Measurements from ENCODE around the gene GDPD4.

DNA sequence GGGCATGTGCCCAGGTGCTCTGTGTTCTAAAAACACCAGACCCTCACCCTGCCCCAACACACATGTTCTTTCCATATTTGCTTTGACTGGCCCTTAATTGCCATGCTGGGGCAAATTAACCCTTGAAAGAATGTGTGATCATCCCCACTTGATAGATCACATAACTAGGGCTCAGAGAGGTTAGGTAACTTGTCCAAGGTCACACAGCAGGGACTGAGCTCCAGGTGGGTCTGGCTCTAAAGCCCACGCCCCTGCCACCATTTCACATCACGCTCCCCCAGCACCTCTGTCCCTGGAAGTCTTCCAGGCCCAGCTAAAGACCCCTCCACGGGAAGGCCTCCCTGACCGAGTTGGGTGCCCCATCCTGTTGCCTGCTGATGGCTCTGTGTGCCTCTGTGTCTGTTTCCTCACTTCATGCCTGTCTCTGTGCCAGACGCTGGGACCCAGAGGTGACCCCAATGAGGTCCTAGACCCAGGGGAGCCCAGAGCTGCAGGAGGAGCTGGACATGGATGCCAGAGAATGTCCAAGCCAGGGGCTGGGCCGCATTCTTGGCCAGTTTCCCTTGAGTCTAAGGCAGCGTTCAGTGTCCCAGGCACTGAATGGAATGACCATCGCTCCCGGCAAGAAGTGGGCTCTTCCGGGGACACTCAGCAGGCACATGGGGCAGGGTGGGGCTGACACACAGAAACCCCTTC, 93.7 kb downstream of the GDPD4 start:
- TF ChIP-seq SMAD1 (IDR thresholded peaks at IDR 0.05; ENCODE audit: low read depth, partially characterized antibody) (no peak), NR2C2 (IDR thresholded peaks at IDR 0.05; ENCODE audit: borderline replicate concordance, control insufficient read depth, insufficient read length, low read depth) (no peak), LARP7 (IDR thresholded peaks at IDR 0.05) (no peak), TBL1XR1 (IDR thresholded peaks at IDR 0.05; ENCODE audit: low read depth, low read length) (no peak), POLR2A (IDR thresholded peaks at IDR 0.05; ENCODE audit: low read depth, low read length) (no peak), YY1 (IDR thresholded peaks at IDR 0.05; ENCODE audit: low read depth, low read length) (no peak), SUZ12 (IDR thresholded peaks at IDR 0.05; ENCODE audit: unreplicated experiment) (no peak), KDM1A (IDR thresholded peaks at IDR 0.05; ENCODE audit: borderline replicate concordance) (no peak)
- TF ChIP-seq, protein P1, sequence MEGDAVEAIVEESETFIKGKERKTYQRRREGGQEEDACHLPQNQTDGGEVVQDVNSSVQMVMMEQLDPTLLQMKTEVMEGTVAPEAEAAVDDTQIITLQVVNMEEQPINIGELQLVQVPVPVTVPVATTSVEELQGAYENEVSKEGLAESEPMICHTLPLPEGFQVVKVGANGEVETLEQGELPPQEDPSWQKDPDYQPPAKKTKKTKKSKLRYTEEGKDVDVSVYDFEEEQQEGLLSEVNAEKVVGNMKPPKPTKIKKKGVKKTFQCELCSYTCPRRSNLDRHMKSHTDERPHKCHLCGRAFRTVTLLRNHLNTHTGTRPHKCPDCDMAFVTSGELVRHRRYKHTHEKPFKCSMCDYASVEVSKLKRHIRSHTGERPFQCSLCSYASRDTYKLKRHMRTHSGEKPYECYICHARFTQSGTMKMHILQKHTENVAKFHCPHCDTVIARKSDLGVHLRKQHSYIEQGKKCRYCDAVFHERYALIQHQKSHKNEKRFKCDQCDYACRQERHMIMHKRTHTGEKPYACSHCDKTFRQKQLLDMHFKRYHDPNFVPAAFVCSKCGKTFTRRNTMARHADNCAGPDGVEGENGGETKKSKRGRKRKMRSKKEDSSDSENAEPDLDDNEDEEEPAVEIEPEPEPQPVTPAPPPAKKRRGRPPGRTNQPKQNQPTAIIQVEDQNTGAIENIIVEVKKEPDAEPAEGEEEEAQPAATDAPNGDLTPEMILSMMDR (IDR thresholded peaks at IDR 0.05 in 2 of 3, conservative IDR thresholded peaks at IDR 0.05 in 1 of 3; ENCODE audit: control insufficient read depth in 2 of 3, extremely low read depth in 1 of 3, insufficient read depth in 1 of 3, low read depth in 3 of 3, low read length in 3 of 3): no peak

All from GM12878 (cell line).